Effector CD4-positive, alpha-beta T cell (primary cell): ENCODE results near the gene ORM2.

Source experiments
- DNase-seq: peaks from one replicate; pipeline ENCODE4 v3.0.0-alpha.2; 2020

The ORM2 gene

GRCh38 chr9:114350636-114351401 is 21.1 kb downstream of the ORM2 start:
- DNase-seq, result no peak

- DNase-seq, result no peak
These were observed 22.3 kb downstream of the ORM2 start for GRCh38 chr9:114351932-114352331.

GRCh38 chr9:114355821-114356220 is 26.2 kb downstream of the ORM2 start:
- DNase-seq, result no peak

GRCh38 chr9:114356792-114357191 is 27.1 kb downstream of the ORM2 start:
- no peak for DNase-seq

GRCh38 chr9:114357360-114357759 is 27.7 kb downstream of the ORM2 start:
- no peak for DNase-seq

- DNase-seq, result no peak
These were observed 28.3 kb downstream of the ORM2 start for GRCh38 chr9:114357911-114358328.

GRCh38 chr9:114359801-114360200 is 30.1 kb downstream of the ORM2 start:
- no peak for DNase-seq

GRCh38 chr9:114361542-114361941 is 31.9 kb downstream of the ORM2 start:
- no peak for DNase-seq

GRCh38 chr9:114362394-114362793 is 32.7 kb downstream of the ORM2 start:
- no peak for DNase-seq

- DNase-seq, result no peak
These were observed 33.8 kb downstream of the ORM2 start for GRCh38 chr9:114363424-114363823.

GRCh38 chr9:114364134-114365041 is 34.7 kb downstream of the ORM2 start:
- DNase-seq, result no peak

GRCh38 chr9:114365194-114365593 is 35.5 kb downstream of the ORM2 start:
- DNase-seq, result no peak

- no peak for DNase-seq
These were observed 36.9 kb downstream of the ORM2 start for GRCh38 chr9:114366334-114367128.

GRCh38 chr9:114367366-114367765 is 37.7 kb downstream of the ORM2 start:
- no peak for DNase-seq

- no peak for DNase-seq
These were observed 38.3 kb downstream of the ORM2 start for GRCh38 chr9:114367772-114368569.

- no peak for DNase-seq
These were observed 39.8 kb downstream of the ORM2 start for GRCh38 chr9:114369216-114370130.

- DNase-seq, result no peak
These were observed 40.7 kb downstream of the ORM2 start for GRCh38 chr9:114370251-114370967.

- no peak for DNase-seq
These were observed 41.3 kb downstream of the ORM2 start for GRCh38 chr9:114370968-114371320.

- no peak for DNase-seq
These were observed 41.8 kb downstream of the ORM2 start for GRCh38 chr9:114371343-114371944.
